GM23248 (cell line): Measurements from ENCODE around the gene GOLGA6L2.

Experiments
- EZH2 ChIP-seq: fragments of 200-600 bp; sonication (generic); IDR thresholded peaks from 2 replicates; pipeline ENCODE4 v1.6.1; 2018; ENCODE audit warnings: antibody characterized with exemption, mild to moderate bottlenecking; ENCODE audit not compliant: insufficient read depth, poor library complexity, severe bottlenecking
- EZH2phosphoT487 ChIP-seq: fragments of 200-600 bp; sonication (generic); IDR thresholded peaks from 2 replicates; pipeline ENCODE4 v1.6.1; 2018; ENCODE audit warnings: antibody characterized with exemption, moderate library complexity, mild to moderate bottlenecking, low read depth; ENCODE audit not compliant: insufficient read depth

DNA sequence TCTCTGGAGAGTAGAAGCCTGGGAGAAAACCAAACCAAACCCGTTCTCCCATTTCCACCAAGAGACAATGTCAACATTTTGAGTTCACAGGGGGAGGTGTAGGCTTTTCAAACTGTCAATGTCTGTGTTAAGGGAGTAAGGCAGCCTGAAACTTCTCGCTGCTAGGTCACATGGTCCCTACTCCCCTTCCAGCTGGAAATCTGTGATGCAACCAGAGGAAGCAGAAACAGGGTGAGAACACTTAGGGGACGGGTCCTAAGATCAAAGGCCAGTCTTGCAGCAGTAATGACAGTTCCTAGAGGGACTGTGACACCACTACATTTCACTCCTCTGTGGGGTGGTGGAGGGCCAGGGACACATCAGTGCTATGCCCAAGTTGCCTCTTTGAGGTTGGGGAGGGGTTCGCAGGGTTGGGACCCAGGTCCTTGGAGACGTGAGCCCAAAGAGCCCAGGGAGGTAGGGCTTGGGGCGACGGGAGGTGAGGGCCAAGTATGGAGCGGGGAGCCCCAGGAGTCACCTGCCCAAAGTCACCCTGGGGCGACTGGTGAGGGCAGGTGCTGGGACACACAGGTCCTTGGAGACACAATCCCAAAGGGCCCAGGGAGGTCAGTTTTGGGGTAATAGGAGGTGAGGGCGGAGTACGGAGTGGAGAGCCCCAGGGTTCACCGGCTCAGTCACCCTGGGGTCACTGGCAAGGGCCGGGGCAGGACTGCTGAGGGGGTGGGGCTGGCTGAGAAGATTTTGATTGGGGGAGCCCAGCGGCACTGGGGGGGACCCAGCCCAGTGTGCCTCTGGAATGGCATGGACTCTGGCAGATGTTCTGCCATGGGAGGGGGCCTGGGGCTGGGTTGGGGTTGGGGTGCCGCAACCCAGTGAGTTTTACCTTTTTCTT lies 582 bp downstream of the GOLGA6L2 start:
- TF ChIP-seq EZH2, result no peak
- TF ChIP-seq EZH2phosphoT487, result no peak
